Loucy (cell line): ENCODE data around the gene CLASP1.

Source experiments
- H2AFZ ChIP-seq: fragments of 200-600 bp; sonication (generic); 2 replicates; pipeline ENCODE4 v1.6.0; 2016; ENCODE audit warnings: antibody characterized with exemption, mild to moderate bottlenecking, low read length, moderate library complexity
- H3F3A ChIP-seq: fragments of 200-600 bp; 2 replicates; pipeline ENCODE4 v1.6.0; 2016; ENCODE audit warnings: antibody characterized with exemption, low read depth, mild to moderate bottlenecking
- H3K27me3 ChIP-seq: fragments of 200-600 bp; sonication (generic); 2 replicates; pipeline ENCODE4 v1.6.1; 2014; ENCODE audit warnings: low read length, mild to moderate bottlenecking; ENCODE audit not compliant: insufficient read depth, poor library complexity, severe bottlenecking
- H3K36me3 ChIP-seq: fragments of 200-600 bp; sonication (generic); 2 replicates; pipeline ENCODE4 v1.6.1; 2016; ENCODE audit warnings: low read length; ENCODE audit not compliant: insufficient read depth
- H3K4me1 ChIP-seq: fragments of 200-600 bp; sonication (generic); 2 replicates; pipeline ENCODE4 v1.5.1; 2014; ENCODE audit warnings: low read length, mild to moderate bottlenecking; ENCODE audit not compliant: insufficient read depth, poor library complexity, severe bottlenecking
- H3K4me2 ChIP-seq: fragments of 200-600 bp; sonication (generic); 2 replicates; pipeline ENCODE4 v1.6.0; 2014; ENCODE audit warnings: antibody characterized with exemption, low read length, low read depth, mild to moderate bottlenecking; ENCODE audit not compliant: poor library complexity, severe bottlenecking
- H3K4me3 ChIP-seq: fragments of 200-600 bp; sonication (generic); 2 replicates; pipeline ENCODE4 v1.5.1; 2014; ENCODE audit warnings: low read length, mild to moderate bottlenecking, mixed read lengths; ENCODE audit not compliant: poor library complexity, severe bottlenecking
- H3K79me2 ChIP-seq: fragments of 200-600 bp; sonication (generic); 2 replicates; pipeline ENCODE4 v1.6.1; 2014; ENCODE audit warnings: low read length; ENCODE audit not compliant: insufficient read depth
- H3K9ac ChIP-seq: fragments of 200-600 bp; sonication (generic); 2 replicates; pipeline ENCODE4 v1.6.0; 2014; ENCODE audit warnings: mild to moderate bottlenecking, low read depth, low read length, moderate library complexity; ENCODE audit not compliant: poor library complexity, severe bottlenecking
- H3K9me2 ChIP-seq: fragments of 200-600 bp; sonication (generic); replicated peaks from 2 replicates; pipeline ENCODE4 v1.6.1; 2016; ENCODE audit warnings: low read depth, low read length, mixed read lengths
- H3K9me3 ChIP-seq: fragments of 200-600 bp; sonication (generic); 2 replicates; pipeline ENCODE4 v1.6.1; 2014; ENCODE audit warnings: mild to moderate bottlenecking, antibody characterized with exemption, low read length, low read depth; ENCODE audit not compliant: insufficient read depth
- H4K20me1 ChIP-seq: fragments of 200-600 bp; sonication (generic); 2 replicates; pipeline ENCODE4 v1.6.0; 2014; ENCODE audit warnings: antibody characterized with exemption, low read length, mild to moderate bottlenecking; ENCODE audit not compliant: insufficient read depth, poor library complexity, severe bottlenecking
- CTCF ChIP-seq: fragments of 200-600 bp; sonication (generic); conservative IDR thresholded peaks from 2 replicates; pipeline ENCODE4 v1.5.1; 2014; ENCODE audit warnings: mild to moderate bottlenecking, antibody characterized with exemption, low read length
- EZH2phosphoT487 ChIP-seq: fragments of 200-600 bp; IDR thresholded peaks from 2 replicates; pipeline ENCODE4 v1.6.1; 2018; ENCODE audit warnings: antibody characterized with exemption, mild to moderate bottlenecking, moderate library complexity, borderline replicate concordance

The CLASP1 gene

GRCh38 chr2:121472470-121472993, 176.7 kb downstream of the CLASP1 start:
- Histone ChIP-seq H3K4me1 (peaks cover 9% of the 10 kb centered on the region), H3K79me2 (peaks cover 50% of the 10 kb centered on the region), H3F3A (peaks cover 4% of the 10 kb centered on the region; the same call in 1 of the 2 replicates), H3K4me2 (no peak overlapping the region), H3K36me3 (peaks cover 41% of the 10 kb centered on the region), H4K20me1 (peaks cover 31% of the 10 kb centered on the region), H3K9me3 (no peaks in the 10 kb centered on the region), H2AFZ (no peak overlapping the region), H3K9ac (no peak overlapping the region), H3K27me3 (no peaks in the 10 kb centered on the region), H3K4me3 (no peak overlapping the region), H3K9me2 (no peaks in the 10 kb centered on the region)
- TF ChIP-seq CTCF (no peak), EZH2phosphoT487 (no peak)

- H3K4me2 ChIP-seq, result no peak overlapping the region
- H4K20me1 ChIP-seq, result peaks cover 24% of the 10 kb centered on the region
- no peaks in the 10 kb centered on the region for H3K27me3 ChIP-seq
- no peaks in the 10 kb centered on the region for H3K9me2 ChIP-seq
- peaks cover 1% of the 10 kb centered on the region; the same call in 1 of the 2 replicates for H3F3A ChIP-seq
- no peaks in the 10 kb centered on the region for H3K9me3 ChIP-seq
- peaks cover 6% of the 10 kb centered on the region for H3K4me1 ChIP-seq
- H3K79me2 ChIP-seq, result peaks cover 47% of the 10 kb centered on the region
- TF ChIP-seq EZH2phosphoT487, result no peak
- TF ChIP-seq CTCF, result no peak
- H3K4me3 ChIP-seq, result no peak overlapping the region
- no peak overlapping the region for H2AFZ ChIP-seq
- H3K36me3 ChIP-seq, result peaks cover 49% of the 10 kb centered on the region
- no peak overlapping the region for H3K9ac ChIP-seq
These were observed 177.5 kb downstream of the CLASP1 start for GRCh38 chr2:121471532-121472469.

- no peak overlapping the region for H3K4me3 ChIP-seq
- no peaks in the 10 kb centered on the region for H3K27me3 ChIP-seq
- H3K36me3 ChIP-seq, result peaks cover 57% of the 10 kb centered on the region
- H3K9me3 ChIP-seq, result no peaks in the 10 kb centered on the region
- H2AFZ ChIP-seq, result no peak overlapping the region
- no peak for TF ChIP-seq CTCF
- no peak for TF ChIP-seq EZH2phosphoT487
- no peak overlapping the region for H3K4me2 ChIP-seq
- H3K9ac ChIP-seq, result no peak overlapping the region
- H3K9me2 ChIP-seq, result no peaks in the 10 kb centered on the region
- H4K20me1 ChIP-seq, result peaks cover 15% of the 10 kb centered on the region
- H3K79me2 ChIP-seq, result peaks cover 38% of the 10 kb centered on the region
- no peaks in the 10 kb centered on the region for H3F3A ChIP-seq
- H3K4me1 ChIP-seq, result no peaks in the 10 kb centered on the region
These were observed 178.3 kb downstream of the CLASP1 start for GRCh38 chr2:121470917-121471316.
